Endothelial cell (in vitro differentiated cells): ENCODE results near the gene ASIC5. TPM values are rescaled to one million over a fixed set of nuclear protein-coding genes. Genes with fewer than 3 reads are reported as not detected.
A peak's percentile ranks its signal among the peaks of the same experiment; 100 is the strongest.

ENCODE experiments used
- DNase-seq: peaks from one replicate; pipeline ENCODE4 v3.0.0; 2021; ENCODE audit warnings: low spot score
- H3K27ac Mint-ChIP-seq: one replicate; pipeline ENCODE4 v1.8.0; 2021; ENCODE audit warnings: mixed read lengths, inconsistent platforms; ENCODE audit not compliant: unreplicated experiment
- H3K27me3 Mint-ChIP-seq: one replicate; pipeline ENCODE4 v1.8.0; 2021; ENCODE audit warnings: mild to moderate bottlenecking, moderate library complexity, mixed read lengths, inconsistent platforms; ENCODE audit not compliant: unreplicated experiment
- H3K36me3 Mint-ChIP-seq: one replicate; pipeline ENCODE4 v1.8.0; 2021; ENCODE audit warnings: mild to moderate bottlenecking, low read depth, mixed read lengths, inconsistent platforms; ENCODE audit not compliant: unreplicated experiment
- H3K4me1 Mint-ChIP-seq: one replicate; pipeline ENCODE4 v1.8.0; 2021; ENCODE audit warnings: mild to moderate bottlenecking, mixed read lengths, inconsistent platforms; ENCODE audit not compliant: unreplicated experiment
- H3K4me3 Mint-ChIP-seq: one replicate; pipeline ENCODE4 v1.8.0; 2021; ENCODE audit warnings: mild to moderate bottlenecking, mixed read lengths, inconsistent platforms; ENCODE audit not compliant: unreplicated experiment
- H3K9me3 Mint-ChIP-seq: one replicate; pipeline ENCODE4 v1.8.0; 2021; ENCODE audit warnings: mixed read lengths, inconsistent platforms; ENCODE audit not compliant: unreplicated experiment
- total RNA-seq: library from RNA; stranded (reverse); fragmentation: NEBNext Ultra II Directional; extraction: Animal tissue kit (Norgen Biotek cat#: 25700); gene quantifications from one replicate; pipeline ENCODE4 v1.2.1, GENCODE V29; 2021; ENCODE audit not compliant: unreplicated experiment
- TF ChIP-seq, protein P1 (sequence below): fragments of 200-600 bp; sonication (generic); IDR thresholded peaks from one replicate; pipeline ENCODE4 v1.5.0; 2021; ENCODE audit warnings: antibody characterized with exemption; ENCODE audit not compliant: unreplicated experiment

ASIC5 gene
- total RNA-seq, 1 donor from 2014 or later = not detected

- Mint-ChIP-seq H3K27me3 (no peaks in the 10 kb centered on the region), H3K4me3 (no peak overlapping the region), H3K36me3 (no peaks in the 10 kb centered on the region), H3K4me1 (no peaks in the 10 kb centered on the region), H3K27ac (no peak overlapping the region), H3K9me3 (no peaks in the 10 kb centered on the region)
- TF ChIP-seq, protein P1, sequence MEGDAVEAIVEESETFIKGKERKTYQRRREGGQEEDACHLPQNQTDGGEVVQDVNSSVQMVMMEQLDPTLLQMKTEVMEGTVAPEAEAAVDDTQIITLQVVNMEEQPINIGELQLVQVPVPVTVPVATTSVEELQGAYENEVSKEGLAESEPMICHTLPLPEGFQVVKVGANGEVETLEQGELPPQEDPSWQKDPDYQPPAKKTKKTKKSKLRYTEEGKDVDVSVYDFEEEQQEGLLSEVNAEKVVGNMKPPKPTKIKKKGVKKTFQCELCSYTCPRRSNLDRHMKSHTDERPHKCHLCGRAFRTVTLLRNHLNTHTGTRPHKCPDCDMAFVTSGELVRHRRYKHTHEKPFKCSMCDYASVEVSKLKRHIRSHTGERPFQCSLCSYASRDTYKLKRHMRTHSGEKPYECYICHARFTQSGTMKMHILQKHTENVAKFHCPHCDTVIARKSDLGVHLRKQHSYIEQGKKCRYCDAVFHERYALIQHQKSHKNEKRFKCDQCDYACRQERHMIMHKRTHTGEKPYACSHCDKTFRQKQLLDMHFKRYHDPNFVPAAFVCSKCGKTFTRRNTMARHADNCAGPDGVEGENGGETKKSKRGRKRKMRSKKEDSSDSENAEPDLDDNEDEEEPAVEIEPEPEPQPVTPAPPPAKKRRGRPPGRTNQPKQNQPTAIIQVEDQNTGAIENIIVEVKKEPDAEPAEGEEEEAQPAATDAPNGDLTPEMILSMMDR = no peak
- no peak for DNase-seq
Observed at GRCh38 chr4:155789982-155790381, 76.1 kb downstream of the ASIC5 start.

- Mint-ChIP-seq H3K4me1 (peaks cover 2% of the 10 kb centered on the region), H3K9me3 (no peaks in the 10 kb centered on the region), H3K4me3 (no peak overlapping the region), H3K36me3 (no peaks in the 10 kb centered on the region), H3K27ac (no peak overlapping the region), H3K27me3 (no peaks in the 10 kb centered on the region)
- TF ChIP-seq, protein P1 = no peak
- no peak for DNase-seq
Observed at GRCh38 chr4:155789391-155789790, 76.7 kb downstream of the ASIC5 start.

GRCh38 chr4:155787113-155787710 is 78.9 kb downstream of the ASIC5 start:
- no peak overlapping the region for H3K27ac Mint-ChIP-seq
- H3K9me3 Mint-ChIP-seq = no peaks in the 10 kb centered on the region
- no peak overlapping the region for H3K4me3 Mint-ChIP-seq
- H3K27me3 Mint-ChIP-seq = no peaks in the 10 kb centered on the region
- H3K36me3 Mint-ChIP-seq = no peaks in the 10 kb centered on the region
- H3K4me1 Mint-ChIP-seq = peaks cover 3% of the 10 kb centered on the region
- peak; percentile 26 for DNase-seq
- TF ChIP-seq, protein P1 = no peak

DNA sequence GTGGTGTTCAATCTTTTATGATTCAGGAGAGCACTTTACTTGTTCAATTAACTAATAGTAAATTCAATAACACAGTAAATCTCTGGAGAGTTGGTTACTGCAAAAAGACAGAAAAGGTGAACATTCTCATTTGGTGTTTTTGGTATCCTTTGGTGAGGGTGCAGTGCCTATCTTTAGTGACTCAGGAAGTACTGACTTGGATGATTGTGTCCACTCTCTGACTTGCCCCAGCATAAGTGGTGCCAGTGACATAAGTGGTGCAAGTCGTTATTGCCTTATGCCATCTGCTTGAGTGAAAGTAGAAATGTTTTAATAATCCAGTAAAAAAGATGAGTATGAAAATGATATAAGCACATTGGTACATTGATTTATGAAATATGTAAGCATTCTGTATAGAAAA is 80.2 kb downstream of the ASIC5 start:
- H3K27me3 Mint-ChIP-seq = no peaks in the 10 kb centered on the region
- H3K9me3 Mint-ChIP-seq = no peaks in the 10 kb centered on the region
- peaks cover 3% of the 10 kb centered on the region for H3K4me1 Mint-ChIP-seq
- no peak for DNase-seq
- TF ChIP-seq, protein P1 = no peak
- no peak overlapping the region for H3K27ac Mint-ChIP-seq
- H3K36me3 Mint-ChIP-seq = no peaks in the 10 kb centered on the region
- no peak overlapping the region for H3K4me3 Mint-ChIP-seq

- Mint-ChIP-seq H3K27me3 (no peaks in the 10 kb centered on the region), H3K4me3 (no peak overlapping the region), H3K4me1 (peaks cover 3% of the 10 kb centered on the region), H3K9me3 (no peaks in the 10 kb centered on the region), H3K36me3 (no peaks in the 10 kb centered on the region), H3K27ac (no peak overlapping the region)
- TF ChIP-seq, protein P1 = no peak
- DNase-seq = no peak
Observed at GRCh38 chr4:155784637-155785036, 81.4 kb downstream of the ASIC5 start.
